HG02943 (cell line): ENCODE data around the gene NSUN3.

Experiments
- ATAC-seq: cut with Tn5 transposase; IDR thresholded peaks from one replicate; pipeline ENCODE4 v1.9.1; 2021; ENCODE audit warnings: mild to moderate bottlenecking, low read depth, moderate library complexity; ENCODE audit not compliant: unreplicated experiment

The NSUN3 gene

GRCh38 chr3:94176988-94177745, 114.3 kb downstream of the NSUN3 start:
- no peak for ATAC-seq
